Stimulated activated CD8-positive, alpha-beta memory T cell treated with anti-CD3 and anti-CD28 coated beads, Interleukin-15, amount 100 ng/mL, for 48 hours (primary cell): ENCODE results near the gene BEST3.
"Not testable (repeated sequence)": the region's sequence is repeated elsewhere in the genome, so short reads cannot be mapped to it uniquely, and the experiment has no call there.

Source experiments
- DNase-seq, 2 donors: peaks; one replicate each; pipeline ENCODE4 v3.0.0-alpha.2; 2020; ENCODE audit warnings: low read depth in 2 of 2

Gene BEST3

DNA sequence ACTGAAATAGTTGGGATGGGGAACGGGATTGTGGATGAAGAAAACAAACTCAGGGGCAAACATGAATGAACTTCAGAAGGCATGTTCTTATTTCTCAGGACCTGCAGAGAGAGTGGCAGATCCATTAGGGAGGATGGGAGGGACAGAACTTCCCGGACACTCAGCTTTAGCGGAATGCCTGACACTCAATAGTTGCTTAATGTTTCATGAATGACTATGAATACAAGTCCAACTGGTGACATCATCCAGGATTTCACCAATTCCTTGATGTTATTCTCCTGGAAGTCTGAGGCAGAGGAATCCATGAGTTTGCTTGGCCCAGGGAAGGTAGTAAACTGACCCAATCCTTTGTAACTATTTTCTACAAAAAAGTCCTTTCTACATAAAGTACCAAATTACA is 50.6 kb downstream of the BEST3 start:
- no peak for DNase-seq

DNA sequence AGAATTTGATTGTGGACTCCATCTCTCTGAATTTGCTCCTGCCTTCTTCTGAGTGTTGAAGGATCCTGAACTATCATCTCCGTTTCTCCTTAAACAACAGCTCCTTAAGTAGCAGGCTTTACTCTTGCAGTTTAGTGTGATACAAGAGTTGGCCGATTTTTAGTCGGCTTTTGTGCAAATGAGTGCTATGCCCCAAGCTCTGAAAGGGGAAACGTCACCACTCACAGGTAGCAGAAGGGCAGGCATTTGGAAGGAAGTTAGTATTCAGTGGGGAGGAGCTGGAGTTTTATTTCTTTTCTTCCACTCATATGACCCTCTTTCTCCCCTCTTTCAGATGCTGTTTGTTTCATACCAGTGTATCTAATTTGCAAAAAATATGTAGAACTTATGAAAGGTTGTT is 51.9 kb downstream of the BEST3 start:
- DNase-seq: no peak

DNA sequence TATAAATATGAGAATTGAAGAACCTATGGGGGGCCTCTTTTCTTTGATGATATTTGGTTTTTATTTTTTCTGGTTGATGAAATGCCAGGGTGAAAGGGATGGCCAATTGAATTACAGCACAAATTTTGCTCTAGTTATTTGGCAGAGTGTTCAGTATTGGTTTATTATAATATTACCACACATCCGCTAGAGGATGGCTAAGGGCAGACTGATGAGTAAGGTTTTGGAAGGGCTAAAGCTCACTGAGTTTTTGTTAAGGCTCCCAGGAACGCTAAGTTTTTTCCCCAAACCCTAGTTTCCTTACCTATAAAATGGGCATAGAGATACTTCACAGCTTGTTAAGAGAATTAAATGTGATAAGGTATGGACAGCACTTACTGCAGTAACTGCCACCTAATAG is 54.1 kb downstream of the BEST3 start:
- no peak for DNase-seq

DNA sequence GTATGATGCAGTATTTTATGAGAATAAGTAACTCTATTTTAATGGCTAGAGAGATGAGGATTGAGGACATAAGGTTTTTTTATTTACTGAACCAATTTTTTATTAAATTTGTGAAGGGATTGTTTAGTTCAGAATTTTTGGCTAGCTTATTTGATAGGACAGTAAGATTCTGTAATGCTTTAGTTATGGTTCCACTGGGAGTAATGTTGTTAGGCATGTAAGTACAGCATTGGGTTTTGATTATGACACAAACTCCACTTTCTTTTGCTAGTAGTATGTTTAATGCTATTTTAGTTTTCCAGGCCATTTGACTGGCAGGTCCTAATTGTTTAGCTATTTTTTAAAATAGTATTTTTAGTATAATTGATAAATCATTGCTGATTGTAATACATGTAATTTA is 54.6 kb downstream of the BEST3 start:
- no peak for DNase-seq

DNA sequence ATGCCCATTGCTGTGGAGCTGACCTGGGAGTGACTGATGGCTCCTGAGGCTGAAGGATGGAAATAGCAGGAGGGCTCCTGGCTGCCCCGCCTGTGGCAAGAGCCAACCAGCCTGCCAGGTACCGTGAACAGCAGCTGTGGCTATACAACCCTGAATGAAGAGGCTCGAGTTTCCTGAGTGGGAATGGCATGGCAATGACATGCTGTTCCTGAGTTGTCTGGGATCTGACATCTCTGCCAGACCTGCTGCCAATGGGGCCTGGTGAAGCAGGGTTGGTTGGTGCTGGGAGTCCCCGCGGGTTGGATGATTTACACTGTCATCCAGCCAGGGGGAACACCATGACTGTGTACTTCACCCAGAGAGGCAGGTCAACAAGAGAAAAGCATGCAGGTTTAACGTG is 56.6 kb downstream of the BEST3 start:
- DNase-seq: no peak

DNA sequence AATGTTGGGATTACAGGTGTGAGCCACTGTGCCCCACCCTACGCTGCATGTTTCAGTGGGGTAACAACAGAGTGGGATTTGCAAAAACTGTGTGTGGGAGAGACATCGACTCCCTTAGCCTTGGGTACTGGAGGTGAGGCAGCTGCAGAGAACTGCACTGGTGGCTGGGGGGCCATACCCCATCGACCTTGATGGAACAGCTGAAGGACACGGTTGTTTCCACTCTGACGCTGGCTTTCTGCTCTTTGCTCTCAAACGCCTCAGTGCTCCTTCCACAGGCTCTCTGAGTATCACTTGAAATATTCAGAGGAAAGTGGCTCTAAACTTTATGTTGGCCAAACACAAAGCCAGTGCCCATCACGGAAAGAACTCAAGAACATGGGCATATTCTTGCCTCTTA is 57.6 kb downstream of the BEST3 start:
- DNase-seq: no peak

DNA sequence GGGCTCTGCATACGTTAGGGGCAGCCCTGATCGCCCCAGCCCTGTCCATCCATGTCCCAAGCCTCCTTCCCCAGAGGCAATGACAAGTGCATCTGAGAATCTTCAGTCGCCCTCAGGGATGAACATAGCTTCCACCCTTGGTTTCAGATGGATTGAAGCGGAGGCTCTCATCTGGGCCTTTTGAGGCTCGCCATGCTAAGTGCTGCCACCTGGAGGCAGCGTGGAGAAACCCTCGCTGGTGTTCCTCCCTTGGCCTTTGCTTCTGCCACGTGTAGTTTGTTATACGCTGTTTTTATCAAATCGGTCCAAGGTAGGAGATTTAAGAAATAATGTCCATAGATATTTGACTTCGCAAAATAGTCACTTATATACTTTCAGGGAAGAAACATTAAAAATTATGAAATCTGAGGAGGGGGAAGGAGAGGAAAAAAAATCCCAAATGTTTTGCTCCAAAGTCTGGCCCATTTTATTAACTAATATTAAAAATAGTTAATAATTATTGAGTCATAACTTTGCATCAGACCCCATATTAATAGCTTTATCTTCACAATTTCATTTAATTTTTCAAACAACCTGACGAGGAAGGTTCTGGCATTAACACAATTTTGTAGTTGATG is 59.6 kb downstream of the BEST3 start:
- DNase-seq: peak; percentile 34 to 42

DNA sequence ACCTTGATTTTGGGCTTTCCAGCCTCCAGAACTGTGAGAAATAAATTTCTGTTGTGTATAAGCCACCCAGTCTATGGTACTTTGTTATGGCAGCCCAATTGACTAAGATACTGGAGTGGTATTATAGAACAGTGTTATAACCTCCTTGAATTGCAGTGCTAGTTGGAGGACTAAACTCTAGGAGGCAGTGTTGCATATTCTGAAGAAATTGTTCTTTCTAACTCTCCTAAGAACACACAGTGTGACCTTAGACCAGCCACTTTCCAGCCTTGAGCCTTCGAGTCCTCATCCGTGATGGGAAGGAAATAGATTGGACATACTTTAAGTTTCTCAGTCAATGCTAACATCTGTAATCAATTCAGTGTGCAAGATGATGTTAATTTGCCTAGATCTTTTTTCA is 66.0 kb downstream of the BEST3 start:
- no peak for DNase-seq

DNA sequence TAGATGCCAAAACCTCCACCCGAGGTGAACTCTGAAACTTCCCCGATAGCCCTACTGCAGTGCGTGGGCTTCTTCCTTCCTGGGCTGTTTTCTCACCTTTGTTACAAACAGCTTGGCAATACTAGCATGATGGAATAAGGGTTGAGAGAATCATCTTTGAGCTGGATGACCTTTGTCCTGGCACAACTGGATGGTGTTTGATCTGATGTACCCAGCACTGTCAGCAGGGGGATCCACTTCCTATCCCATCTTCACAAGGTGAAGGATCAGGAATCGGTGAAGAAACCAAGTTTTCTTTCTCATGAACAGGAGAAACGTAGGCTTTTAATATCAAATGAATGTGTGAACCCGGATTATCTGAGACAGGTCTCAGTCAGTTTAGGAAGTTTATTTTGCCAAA is 68.9 kb downstream of the BEST3 start:
- no peak for DNase-seq

DNA sequence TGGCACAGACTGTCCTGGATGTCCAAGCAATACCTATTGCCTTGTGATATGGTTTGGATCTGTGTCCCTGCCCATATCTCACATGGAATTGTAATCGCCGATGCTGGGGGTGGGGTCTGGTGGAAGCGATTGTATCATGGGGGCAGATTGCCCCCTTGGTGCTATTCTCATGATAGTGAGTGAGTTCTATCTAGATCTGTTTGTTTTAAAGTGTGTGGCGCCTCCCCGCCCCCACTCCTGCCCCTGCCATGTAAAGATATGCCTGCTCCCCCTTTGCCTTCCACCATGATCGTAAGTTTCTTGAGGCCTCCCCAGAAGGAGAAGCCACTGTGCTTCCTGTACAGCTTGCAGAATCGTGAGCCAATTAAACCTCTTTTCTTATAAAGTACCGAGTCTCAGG is 71.6 kb downstream of the BEST3 start:
- DNase-seq: no peak

DNA sequence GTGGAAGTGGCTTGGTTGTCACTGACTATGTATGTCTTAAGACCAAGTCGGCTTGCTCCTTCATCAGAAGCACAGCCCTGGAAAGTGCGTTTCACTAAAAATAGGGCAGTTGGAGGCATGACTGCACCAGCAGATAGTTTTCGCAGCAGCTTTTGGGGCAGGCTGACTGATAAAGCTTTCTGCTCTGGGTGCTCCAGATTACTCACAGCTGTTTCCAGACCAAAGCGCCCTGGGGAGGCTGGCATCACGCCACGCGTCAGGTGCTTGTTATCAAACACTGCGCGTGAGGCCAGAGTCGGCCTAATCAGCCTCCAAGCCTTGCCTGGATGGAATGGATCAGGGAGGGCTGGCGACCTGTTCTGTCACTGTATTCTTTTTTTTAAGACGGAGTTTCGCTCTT is 75.1 kb downstream of the BEST3 start:
- DNase-seq: no peak

DNA sequence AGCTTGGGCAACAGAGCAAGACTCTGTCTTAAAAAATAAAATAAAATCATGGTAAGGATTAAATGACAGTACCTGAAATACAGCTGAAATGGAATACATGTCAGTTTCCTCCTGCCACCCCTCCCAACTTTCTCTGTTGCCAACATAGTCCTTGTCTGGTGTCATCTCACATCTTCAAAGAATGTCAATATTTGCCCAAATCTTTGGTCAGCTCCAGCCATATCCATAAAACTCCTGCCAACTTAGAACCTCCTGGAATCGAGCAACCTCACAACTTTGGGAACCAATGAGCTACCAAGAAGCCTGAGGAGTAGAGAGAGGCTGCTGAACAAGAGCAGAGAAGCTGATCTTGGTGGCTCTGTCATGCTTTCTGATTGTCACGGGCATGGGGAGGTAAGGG is 77.6 kb downstream of the BEST3 start:
- no peak for DNase-seq

DNA sequence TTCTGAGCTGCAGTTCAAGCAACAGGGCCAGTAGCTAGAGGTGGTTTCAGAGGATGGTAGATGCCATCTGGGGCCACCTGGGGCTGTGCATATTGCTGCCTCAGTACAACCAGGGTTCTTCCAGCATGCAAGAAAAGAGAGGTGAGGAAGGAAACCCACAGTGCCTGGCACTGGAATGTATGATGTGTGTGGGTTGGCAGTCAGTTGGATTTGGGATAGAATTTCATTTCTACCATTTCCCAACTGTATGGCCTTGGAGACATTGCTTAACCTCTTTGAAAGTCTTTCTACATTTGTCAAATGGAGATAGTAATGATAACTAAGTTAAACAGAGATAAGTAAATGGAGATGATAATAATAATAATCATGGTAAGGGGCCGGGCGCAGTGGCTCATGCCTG is 78.2 kb downstream of the BEST3 start:
- DNase-seq: no peak

DNA sequence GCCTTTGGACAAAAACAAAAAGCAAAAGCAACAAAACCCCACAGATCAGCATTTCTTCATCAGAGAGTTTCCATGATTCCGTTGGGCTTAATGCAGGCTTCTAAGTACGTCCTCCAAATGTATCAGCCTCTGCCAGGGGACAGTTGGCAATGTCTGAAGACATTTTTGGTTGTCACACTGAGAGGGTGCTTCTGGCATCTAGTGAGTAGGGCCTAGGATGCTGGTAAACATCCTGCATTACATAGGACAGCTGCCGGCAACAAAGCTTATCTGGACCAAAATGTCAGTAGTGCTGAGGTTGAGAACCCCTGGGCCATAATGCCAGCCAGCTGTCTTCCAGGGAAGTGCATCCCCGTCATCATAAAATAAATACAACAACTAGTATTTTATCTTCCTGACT is 79.0 kb downstream of the BEST3 start:
- no peak for DNase-seq

DNA sequence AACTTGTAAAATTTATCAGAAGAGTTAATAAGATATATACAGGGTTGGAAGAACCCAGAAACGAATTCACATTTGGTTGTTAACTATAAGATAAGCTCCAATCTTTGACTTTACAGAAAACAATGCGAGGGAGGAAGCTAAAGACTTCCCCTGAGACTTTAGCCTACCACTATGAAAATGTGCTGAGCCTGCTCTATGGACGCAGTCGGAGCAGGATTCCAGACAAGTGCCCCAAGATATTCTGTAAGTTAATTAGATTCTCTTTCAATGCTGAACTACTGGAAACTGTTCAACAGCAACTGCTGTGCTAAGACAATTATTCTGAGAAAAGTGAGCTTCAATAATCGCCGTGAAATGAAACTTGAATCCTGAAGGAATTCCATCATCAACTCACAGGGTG is 80.1 kb downstream of the BEST3 start:
- DNase-seq: no peak

DNA sequence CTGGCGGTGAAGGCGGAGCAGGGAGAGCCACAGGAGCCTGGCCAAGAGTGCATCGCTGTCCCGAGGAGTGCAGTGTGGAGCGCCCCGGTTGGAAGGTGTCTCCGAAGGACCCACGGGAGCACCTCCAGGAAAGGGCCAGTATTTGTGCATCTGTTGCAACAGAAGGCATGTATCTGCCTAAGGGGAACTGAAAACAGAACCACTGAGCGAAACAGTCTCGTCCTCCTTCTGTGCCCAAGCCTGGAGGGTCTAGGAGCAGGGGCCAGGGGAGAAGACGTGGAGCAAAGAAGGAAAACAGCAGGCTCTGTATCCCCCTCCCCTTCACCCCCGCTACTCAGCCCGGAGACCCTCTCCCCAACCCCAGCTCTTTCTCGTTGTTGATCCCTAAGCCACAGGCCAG is 83.1 kb downstream of the BEST3 start:
- no peak for DNase-seq

DNA sequence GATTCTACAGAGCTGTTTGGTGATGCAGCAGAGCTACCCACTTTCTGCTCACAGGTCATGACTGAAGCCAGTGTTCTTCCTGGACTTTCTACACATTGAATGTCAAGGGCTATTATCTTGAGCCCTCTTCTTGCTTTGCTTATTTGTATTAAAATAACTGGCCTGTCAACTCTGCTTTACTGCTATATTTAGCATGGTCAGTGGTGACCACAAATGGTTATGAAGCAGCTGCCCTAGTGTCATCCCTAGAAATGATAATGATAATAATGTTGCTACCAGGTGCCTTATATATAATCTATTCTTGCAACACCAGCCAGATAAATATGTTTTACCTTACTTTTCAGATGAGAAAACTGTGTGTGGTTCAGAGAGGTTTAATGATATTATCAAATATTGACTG is 85.8 kb downstream of the BEST3 start:
- DNase-seq: no peak

DNA sequence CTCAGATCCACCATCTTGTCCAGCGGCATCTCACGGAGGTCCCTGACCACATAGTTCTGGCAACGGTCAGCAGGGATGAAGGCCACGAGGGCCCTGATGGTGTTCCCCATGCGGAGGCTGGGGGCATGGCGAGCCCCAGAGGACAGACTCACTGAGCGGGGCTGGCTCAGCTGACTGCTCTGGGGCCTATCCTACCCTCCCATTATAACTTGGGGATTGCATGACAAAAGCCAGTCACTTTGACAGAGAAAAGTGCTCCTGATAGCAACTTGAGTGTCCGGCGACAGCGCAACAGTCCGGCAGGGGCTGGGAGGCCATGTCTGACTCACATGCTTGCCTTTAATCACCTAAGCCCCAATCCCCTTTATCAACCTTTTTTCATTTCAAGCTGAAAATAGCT is 88.4 kb downstream of the BEST3 start, which contains the start of gene LRRC10:
Gene LRRC10, minus strand, starts transcription at position 179 of the 400 bp plus-strand sequence. Its CDS starts 69 bp downstream, at position 110.
- DNase-seq: no peak

DNA sequence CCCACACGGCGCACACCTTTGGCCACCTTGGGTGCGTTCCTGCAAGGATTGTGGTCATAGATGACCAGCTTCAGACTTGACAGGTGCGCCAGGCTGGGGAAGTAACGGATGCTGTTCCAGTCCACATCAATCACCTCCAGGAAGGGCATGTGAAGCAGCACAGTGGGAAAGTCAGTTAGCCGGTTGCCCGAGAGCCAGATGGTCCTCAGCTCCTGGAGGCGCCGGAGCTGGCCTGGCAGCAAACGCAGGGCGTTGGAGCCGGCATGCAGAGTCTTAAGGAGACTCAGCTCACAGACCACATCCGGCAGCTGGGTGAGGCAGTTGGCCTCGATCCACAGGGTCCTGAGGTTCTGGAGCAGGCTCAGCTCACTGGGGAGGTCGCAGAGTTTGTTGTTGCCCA is 89.0 kb downstream of the BEST3 start:
- DNase-seq: no peak

DNA sequence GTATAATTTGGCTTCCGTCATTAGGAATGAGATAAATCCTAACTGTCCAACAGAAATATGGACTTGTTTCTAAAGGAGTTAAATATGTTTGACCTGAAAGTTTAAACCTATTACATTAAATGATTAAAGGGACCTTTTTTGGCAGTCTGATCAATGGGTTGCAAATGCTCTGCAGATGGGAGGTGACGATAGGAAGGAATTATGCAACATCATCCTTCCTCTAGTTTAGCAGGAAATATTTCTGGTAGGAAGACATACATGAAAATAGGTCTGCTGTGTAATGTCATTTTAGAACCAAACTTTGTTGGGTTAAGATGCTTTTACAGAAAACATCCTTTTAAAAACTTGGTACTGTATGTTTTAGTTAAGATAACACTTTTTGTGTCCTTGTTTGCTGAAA is 91.0 kb downstream of the BEST3 start:
- no peak for DNase-seq

DNA sequence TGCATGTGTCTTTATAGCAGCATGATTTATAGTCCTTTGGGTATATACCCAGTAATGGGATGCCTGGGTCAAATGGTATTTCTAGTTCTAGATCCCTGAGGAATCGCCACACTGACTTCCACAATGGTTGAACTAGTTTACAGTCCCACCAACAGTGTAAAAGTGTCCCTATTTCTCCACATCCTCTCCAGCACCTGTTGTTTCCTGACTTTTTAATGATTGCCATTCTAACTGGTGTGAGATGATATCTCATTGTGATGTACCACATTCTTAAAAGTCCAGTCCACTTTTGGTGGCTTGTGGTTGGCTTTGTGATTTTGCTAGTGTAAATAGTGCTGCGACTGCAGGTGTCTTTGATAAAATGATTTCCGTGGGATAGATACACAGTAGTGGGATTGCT is 94.8 kb downstream of the BEST3 start:
- not testable (repeated sequence) for DNase-seq
